Islet precursor cell (in vitro differentiated cells): ENCODE measurements around the gene ZFP36.

Experiments used
- DNase-seq: peaks from one replicate; pipeline ENCODE4 v3.0.0-alpha.2; 2018

Gene ZFP36

DNA sequence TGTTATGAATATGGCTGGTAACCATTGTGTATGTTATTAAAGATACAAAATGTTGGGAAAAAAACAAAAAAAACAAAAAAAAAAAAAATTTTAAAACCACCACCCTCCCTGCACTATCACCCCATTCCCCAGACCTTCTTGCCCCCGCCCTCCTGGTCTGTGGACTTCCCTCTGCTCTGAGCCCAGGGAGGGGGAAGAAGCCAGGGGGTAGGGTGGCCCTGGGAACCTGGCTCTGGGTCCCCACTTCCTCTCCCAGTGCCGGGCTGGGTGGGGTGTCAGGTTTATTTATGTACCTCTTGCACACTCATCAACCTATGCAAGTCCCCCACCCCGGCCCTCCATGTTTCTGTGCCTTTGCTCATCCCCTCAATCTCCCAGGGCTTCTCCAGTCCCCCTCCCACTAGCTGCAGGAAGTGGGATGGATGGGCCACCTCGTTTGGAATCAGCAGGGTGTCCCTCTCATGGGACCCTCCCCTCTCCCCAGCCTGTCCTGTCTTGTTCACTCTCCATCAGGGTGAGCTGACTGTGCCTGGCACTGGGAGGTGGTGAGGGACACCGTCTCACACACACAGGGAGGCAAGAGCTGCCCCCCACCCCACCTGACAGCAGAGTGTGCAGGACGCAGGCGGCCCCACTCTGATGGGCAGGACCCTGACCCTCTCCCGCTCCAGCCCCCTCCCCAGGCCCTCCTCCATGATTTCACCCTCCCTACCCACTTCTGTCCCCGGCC lies 21.6 kb upstream of the ZFP36 start:
- no peak for DNase-seq

DNA sequence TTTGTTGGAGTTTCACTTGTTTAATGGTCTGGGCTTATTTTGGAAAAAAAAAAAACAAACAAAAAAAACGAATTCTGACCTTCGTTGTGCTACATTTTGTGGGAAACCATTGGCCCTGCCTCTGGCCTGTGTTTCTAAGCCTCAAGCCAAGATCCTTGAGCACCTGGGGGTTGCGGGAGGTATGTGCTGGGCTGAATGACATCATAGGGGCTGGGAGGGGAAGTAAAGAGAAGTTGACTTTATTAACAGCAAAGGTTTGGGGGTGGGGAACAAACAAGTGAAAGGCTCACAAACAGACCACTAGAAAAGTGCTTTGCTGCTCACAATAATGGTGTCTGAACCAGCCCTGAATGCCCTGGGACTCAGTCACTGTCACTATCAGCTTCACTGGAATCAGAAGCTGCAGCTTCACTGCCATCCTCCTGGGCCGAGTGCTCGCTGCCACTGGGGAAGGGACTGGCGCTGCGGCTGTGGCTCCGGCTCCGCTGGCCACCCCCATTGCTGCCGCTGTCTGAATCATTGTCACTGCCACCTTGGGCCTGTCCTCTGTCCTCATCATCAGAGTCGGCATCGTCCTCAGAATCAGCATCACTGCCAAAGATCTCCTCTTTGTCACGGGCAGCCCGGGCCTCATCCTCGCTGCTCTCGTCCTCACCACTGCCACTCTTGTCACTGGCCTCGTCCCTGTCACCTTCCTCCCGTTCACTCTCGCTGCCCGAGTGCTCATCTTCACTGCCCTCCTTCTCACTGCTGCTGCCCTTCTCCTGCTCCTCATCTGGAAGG lies 20.8 kb upstream of the ZFP36 start:
- no peak for DNase-seq

DNA sequence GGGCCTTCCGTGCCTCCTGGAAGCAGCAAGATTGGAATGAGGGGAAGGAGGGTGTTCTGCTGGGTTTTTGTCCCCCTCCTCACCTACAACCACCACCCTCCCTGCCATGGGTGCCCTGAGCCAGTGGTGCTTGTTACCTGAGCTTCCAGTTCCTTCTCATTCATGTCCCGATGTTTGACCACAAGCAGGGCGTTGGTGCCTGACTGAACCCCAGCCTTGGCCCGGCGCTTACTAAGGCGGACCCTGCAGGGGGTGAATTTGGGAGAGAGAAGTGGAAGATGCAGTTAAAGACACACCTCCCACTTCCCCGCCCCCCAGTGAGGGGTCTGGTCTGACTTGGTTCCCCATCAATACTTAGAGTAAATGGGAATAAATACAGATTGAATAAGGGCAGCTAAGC lies 20.1 kb upstream of the ZFP36 start:
- no peak for DNase-seq

DNA sequence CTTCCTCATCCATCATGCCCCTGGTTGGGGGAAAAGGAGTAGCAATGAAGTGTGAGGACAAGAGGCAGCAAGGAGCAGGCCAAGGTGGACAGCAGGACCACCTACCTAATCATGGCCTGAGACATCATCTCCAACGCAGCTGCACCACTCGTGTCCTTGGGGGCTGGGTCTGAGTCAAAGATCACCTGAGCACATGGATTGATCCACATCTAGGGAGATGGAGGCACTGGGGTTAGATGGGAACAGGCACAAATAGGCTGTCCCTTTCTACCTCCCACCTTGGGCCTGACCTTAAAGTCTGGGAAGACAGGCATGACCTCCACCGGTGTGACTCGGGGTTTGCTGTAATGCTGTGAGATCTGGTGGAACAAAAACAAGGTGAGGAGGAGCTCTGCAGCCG lies 18.0 kb upstream of the ZFP36 start:
- DNase-seq = no peak

DNA sequence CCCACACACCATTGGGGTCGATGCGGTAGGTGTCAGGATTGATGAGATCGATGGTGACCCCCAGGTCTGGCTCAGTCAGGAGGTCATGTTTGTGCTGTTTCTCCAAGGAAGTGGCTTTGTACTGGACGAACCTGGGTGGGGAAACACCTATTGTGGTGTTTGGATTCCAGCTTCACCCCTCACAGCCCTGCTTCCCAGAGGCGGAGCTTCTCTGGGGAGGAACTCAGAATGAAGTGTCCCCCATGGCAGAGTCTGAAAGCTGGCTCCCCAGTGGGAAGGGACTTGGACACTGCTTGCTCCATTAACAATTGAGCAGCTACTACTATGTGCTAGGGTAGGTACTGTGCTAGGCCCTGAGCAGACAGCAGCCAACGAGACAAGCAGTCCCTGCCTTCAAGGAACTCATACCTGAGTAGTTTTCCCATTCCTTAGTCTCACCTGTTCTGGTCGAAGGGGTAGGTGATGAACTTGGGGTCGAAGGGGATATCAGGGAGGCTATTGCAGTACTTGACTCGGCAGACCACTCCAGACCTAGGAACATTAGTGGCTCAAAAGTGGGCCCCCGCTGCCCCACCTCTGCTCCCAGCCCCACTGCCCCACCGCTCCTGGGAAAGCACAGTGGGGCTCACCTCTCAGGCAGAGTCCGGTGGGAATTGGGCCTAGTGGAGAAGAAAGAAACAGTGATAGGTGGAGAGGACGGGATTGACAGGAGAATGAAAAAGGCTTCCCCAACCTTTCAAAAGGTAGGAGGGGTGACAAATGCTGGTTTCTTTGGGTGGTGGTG lies 16.8 kb upstream of the ZFP36 start:
- no peak for DNase-seq

DNA sequence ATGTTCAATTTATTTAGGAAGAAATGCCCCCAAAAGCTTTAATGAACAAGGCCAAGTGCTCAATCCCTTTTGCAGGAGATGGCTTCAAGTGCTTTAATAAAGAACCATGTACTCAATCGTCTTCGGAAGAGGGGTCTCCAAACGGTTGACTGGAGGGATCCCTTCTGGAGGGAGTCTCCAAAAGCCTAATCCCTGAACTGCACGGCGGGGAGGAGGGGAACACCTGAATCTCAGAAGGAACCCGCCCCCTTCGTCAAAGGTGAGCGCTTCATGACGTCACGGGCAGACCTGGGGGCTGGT lies 16.2 kb upstream of the ZFP36 start:
- no peak for DNase-seq

DNA sequence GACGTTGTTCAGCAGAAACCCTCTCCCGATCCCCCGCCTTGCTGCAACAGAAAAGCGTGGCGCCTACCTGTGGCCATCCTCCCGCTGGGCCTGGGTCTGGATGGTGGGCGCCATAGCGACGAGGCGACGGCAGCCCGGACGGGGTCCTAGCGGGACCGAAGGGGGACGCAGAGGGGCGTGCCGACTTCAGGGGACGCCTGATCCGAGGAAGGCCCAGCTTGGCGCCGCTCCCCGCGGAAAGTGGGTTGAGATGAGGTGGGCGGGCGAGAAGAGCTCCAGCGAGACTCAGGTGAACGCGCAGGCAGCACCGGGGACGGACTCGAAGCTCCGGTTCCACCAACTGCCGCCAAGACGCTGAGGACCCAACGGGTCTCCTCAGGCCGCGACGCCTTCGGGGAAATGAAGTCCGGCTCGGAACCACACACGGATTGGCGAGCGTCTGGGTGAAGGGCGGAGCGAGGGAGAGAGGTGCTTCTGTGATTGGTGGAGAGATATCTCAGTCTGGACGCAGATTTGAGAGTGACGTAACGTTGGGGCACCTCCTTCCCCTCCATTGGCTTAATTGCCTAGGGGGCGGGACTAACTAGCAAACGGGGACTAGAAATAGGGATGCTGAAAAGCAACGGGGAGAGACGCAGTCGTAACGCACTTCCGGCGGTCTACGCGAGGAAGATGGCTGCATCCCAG lies 15.8 kb upstream of the ZFP36 start, which contains the start of the genes MED29 and PAF1:
MED29 (plus strand) TSS at position 628 of the 687 bp plus-strand sequence; CDS start at position 673, 45 bp downstream.
PAF1 (minus strand) TSS at position 356 of the 687 bp plus-strand sequence; CDS start at position 114, 242 bp downstream.
- peak; percentile 99 for DNase-seq

DNA sequence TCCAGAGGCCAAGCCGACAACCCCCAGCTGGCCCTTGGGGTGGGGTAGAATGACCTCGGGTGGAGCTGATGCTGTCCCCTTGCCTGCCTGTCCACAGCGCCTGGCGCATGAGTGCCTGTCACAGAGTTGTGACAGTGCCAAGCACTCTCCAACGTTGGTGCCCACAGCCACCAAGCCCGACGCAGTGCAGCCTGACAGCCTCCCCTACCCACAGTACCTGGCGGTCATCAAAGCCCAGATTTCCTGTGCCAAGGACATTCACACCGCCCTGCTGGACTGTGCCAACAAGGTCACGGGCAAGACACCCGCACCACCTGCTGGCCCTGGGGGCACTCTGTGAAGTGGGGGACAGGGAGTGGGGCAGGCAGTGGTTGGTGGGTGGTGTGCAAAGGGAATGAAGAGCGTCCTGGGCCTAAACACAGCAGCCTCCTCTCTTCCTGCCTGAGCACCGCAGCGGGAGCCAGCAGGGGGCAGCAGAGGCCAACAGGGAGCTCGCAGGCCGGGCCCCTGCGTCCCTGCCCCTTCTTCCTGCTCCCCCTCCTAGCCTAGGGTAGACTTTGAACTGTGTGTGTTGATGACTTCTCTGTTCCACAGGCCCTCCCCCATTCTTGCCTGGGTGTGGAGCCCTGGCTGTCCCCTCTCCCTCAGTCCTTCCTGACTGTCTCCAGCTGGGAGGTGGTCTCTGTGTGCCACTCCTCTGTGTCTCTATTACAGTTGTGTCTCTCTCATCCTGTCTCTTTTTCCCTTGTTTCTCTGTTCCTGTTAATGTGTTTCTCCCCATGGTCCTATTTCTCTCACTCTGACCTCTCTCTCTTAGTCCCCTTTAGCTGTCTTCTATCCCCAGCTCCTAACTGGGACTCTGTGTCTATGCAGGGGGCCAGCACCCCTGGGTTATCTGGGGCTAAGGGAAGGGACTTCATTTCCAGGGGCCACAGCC lies 9.0 kb upstream of the ZFP36 start:
- peak; percentile 93 for DNase-seq

DNA sequence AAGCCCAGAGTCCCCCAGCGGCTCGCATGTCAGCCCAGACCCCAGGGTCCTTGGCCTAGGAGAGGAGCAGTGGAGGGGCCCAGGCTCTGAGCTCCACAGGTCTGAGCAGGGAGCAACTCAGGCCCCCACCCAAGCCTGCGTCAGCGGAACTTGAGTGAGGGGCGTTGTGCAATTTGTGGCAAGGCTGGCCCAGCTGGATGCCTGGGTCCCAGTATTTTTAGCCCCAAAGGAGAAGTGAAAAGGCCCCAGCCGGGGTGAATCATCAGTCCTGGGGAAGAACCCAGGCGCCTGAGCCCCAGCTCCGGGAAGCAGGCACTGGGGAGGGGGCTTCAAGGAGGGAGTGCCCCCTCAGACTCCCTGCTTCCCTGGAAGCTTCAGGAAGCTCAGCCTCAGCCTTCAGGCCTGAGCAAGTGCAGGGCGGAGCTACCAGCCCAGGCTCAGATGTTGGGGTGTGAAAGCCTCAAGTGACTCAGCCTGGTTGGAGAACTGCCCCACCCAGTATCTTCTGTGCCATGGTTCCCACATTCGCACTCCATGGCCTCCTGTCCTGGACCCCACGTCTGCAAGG lies 8.3 kb upstream of the ZFP36 start:
- no peak for DNase-seq

DNA sequence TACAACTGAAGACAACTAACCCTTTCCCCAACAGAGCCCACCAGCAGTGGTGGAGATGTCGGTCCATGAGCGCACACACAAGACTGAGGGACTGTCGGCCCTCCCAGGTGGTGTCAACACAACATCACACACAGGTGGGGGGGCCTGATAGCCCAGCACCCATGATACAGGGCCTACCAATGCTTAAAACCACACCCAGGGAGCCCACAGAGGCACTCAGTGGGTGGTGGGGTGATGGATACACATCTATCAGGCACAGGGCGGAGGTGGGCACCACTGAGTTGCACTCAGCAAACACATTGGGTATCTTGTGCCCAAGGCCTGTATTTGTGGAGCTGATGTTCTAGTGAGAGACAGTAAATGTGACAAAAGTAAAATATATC lies 7.0 kb upstream of the ZFP36 start:
- no peak for DNase-seq

DNA sequence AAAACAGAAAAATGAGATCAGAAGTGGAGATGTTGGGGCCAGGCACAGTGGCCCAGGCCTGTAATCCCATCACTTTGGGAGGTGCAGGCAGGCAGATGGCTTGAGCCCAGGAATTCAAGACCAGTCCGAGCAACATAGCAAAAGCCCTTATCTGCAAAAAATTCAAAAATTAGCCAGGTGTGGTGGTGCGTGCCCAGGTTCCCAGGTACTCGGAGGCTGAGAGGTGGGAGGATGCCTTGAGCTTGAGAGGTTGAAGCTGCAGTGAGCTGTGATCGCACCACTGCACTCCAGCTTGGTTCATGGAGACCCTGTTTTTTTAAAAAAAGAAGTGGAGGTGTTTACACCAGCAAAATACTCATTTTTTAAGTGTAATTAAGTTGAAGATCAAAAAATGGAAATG lies 6.6 kb upstream of the ZFP36 start:
- no peak for DNase-seq

DNA sequence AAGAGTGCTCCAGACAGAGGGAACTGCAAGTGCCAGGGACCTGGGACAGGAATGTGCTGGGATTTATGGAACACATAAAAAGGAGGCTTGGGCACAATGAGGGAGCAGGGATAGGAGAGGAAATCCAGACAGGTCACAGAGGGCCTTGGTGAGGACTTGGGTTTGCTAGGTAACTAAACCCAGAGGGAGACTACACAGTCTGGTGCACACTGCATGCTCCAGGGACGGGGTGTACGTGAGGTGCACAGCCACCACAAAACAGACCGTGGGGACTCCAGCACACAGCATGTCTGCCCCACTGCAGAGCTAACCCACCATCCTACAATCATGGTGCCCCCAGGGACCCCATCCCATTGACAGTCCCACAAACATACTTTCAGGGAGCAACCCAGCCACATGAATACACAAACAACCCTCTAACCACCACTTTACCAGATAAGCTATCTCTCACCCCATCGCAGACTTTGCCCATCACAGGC lies 5.5 kb upstream of the ZFP36 start:
- no peak for DNase-seq

DNA sequence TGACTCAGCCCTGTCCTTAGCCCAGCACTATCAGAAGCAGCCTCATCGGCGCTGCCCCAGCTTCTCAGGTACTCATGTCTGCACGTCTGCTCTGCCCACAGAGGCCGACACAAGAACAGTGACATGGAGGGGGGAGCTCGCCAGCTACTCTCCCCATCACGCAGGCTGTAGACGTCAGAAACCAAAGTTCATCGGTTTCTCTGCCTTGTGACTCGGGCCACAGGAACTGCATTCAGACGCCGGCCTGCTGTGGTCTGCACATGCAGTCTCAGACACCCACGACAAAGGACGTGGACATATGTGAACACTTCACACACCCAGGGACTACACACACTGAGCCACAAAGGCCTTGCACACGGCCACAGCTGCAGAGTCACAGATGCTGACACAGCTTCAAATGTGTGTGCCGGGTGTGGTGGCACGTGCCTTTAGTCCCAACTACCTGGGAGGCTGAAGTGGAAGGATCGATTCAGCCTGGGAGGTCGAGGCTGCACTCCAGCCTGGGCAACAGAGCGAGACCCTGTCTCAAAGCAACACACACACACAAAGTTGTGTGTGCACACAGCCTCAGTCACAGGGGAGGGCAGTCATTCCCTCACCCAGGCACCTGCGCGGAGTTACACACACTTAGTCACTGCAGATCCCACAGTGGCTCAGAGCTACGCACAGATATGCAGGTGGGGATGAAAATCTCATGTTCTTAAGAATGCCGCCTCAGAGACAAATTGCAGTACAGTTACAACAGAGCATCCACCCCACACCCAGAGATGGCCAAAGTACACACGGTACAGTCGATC lies 4.9 kb upstream of the ZFP36 start:
- DNase-seq = peak; percentile 84

DNA sequence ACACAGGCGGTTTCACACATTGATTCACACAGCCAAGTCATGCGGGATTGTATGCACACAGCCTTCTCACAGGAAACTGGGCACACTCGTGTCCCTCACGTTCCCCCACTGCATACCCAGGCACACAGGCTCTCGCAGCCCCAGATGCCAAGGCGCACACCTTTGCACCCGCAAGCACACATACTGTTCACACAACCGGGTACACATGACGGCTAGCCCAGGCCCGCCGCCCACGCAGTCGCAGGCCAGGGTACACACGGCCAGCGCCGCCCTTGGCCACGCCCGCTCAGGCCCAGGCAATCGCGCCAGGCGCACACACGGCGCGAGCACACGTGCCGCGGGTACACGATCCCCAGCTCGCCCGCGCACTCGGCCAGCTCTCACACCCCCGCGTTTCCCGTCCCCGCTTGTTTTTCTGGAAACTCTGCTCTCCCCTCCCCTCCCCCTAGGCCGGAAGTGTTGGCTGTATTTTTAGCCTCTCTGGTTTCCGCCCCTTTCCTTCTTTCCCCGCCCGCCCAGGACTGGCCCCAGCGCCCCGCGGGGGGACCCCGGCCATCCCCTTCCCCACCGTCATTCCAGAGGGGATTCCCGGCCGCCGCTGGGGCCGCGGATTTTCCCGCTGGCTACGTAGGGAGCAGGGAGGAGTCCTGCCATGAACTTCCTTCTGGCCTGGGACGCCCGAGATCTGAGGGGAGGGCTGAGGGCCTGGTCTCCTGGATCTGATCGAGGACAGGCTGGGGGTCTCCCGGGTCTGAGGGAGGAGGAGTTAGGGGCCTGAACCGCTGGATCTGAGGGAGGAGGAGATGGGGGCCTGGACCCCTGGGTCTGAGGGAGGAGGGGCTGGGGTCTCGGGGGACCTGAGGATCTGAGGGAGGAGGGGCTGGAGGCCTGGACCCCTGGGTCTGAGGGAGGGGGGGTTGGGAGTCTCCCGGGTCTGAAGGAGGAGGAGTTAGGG lies 4.0 kb upstream of the ZFP36 start:
- peak; percentile 92 for DNase-seq

DNA sequence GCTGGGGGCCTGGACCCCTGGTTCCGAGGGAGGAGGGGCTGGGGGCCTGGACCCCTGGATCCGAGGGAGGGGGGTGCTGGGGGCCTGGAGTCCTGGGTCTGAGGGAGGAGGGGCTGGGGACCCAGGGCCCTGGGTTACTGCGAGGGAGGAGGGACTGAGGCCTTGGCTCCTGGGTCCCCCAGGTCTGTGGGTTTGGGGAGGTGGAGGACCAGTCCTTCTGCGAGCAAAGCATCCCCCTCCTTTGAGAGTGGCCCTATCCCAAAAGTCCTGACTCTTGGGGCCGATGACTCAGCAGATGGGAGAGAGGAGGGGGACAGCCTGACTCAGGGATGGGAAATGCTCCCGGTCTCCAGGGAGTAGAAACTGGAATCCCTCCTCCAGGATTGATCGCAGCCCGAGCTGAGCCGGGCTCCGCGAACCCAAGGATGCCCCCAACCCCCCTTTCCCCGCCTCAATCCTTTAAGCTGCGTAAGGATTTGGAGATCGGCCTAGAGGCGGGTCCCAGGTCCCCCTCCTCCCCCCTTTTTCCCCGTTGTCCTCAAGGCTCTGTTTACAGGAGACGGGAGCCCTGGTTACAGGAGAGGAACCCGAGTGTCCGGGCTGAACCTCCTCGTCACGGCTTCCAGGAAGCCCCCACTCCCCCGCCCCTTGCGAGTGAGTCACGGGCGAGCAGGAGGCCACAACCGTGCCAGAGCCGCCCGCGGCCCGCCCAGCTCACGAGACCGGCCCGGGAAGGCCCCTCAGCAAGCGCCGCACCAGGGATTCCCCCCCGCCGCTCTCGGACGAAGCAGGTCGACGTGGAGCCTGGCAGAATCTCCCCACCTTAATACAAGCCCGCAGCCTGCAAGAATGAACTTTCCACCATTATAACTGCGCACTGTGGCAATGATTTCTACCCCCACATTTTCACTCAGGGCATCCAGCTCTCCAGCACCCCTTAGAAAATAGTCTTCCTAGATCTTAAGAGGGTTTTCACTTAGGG lies 3.0 kb upstream of the ZFP36 start:
- DNase-seq = peak; percentile 96

DNA sequence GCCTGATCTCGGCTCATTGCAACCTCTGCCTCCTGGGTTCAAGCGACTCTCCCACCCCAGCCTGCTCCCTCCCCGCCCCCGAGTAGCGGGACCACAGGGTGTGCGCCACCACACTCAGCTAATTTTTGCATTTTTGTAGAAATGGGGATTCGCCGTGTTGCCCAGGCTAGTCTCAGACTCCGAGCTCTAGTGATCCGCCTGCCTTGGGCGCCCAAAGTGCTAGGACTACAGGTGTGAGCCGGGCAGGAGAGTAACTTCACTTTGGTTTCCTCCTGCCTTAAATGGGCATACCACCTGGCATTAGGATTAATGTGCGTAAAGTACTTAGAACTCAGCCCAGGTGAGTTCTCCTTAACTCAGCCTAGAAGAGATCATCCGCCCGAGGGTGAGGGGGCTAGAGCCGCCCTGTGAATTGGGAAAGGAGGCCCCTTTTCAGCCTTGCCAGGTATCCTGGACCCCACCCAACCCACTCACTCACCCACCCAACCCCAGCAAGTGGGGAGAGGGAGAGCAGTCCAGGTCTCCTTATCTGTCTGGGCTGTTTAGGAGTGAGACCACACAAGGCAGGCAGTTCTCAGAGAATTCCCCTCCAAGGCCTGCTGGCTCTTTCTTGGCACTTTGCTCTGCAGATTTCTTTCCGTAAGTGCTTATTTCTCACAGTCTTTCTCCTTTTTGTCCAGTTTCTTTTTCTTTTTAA lies 1.2 kb upstream of the ZFP36 start:
- DNase-seq = no peak

DNA sequence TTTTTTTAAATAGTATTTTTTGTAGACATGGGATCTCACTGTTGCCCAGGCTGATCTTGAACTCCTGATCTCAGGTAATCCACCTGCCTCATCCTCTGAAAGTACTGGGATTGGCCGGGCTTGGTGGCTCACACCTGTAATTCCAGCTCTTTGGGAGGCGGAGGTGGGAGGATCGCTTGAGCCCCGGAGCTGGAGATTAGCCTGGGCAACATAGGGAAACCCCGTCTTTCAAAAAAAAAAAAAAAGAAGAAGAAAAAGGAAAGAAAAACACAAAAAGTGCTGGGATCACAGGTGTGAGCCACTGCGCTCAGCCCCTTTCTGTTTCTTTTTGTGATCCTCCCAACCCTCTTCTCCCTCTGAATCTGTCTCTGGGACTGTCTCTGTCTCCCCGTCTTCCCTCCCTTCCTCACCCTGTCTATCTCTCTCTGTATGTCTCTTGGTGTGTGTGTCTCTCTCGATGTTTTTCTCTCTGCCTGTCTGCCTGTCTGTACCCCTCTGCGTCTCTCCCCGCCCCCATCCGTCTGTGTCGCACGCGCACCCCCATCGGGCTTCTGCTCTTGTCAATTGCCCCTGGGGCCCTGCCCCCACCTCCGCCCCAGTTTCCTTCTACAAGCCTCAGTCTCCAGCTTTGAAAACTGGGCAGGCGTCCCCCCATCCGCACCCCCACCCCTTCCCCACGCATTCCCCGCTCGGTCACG lies 540 bp upstream of the ZFP36 start:
- DNase-seq = no peak
